Measurements from ENCODE around the gene MAPK14.

DNA sequence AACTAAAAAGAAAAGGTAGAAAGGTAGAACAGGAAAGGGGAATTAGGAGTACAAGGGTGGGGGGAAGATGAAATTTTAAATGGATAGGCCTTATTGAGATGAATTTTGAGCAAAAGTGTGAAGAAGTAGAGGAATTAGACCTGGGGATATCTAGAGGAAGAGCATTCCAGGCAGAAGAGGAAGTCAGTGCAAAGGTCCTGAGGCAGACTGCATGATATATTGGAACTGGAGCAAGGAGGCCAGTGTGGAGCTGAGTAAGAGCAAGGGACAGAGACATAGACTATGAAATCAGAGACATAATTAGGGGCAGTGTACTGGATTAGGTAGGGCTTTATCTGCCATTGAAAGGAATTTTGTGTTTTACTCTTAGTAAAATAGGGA, 40.4 kb downstream of the MAPK14 start:
- TF ChIP-seq, protein P1, sequence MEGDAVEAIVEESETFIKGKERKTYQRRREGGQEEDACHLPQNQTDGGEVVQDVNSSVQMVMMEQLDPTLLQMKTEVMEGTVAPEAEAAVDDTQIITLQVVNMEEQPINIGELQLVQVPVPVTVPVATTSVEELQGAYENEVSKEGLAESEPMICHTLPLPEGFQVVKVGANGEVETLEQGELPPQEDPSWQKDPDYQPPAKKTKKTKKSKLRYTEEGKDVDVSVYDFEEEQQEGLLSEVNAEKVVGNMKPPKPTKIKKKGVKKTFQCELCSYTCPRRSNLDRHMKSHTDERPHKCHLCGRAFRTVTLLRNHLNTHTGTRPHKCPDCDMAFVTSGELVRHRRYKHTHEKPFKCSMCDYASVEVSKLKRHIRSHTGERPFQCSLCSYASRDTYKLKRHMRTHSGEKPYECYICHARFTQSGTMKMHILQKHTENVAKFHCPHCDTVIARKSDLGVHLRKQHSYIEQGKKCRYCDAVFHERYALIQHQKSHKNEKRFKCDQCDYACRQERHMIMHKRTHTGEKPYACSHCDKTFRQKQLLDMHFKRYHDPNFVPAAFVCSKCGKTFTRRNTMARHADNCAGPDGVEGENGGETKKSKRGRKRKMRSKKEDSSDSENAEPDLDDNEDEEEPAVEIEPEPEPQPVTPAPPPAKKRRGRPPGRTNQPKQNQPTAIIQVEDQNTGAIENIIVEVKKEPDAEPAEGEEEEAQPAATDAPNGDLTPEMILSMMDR (IDR thresholded peaks at IDR 0.05; ENCODE audit: low read depth, low read length, missing input control): no peak
- TF ChIP-seq JUND (IDR thresholded peaks at IDR 0.05) (no peak), YY1 (IDR thresholded peaks at IDR 0.05) (no peak), EGR1 (IDR thresholded peaks at IDR 0.05; ENCODE audit: low read depth in 2 of 2) (no peak)
- TF ChIP-seq, protein P2, sequence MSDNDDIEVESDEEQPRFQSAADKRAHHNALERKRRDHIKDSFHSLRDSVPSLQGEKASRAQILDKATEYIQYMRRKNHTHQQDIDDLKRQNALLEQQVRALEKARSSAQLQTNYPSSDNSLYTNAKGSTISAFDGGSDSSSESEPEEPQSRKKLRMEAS (IDR thresholded peaks at IDR 0.05): no peak
- TF ChIP-seq, protein P3, sequence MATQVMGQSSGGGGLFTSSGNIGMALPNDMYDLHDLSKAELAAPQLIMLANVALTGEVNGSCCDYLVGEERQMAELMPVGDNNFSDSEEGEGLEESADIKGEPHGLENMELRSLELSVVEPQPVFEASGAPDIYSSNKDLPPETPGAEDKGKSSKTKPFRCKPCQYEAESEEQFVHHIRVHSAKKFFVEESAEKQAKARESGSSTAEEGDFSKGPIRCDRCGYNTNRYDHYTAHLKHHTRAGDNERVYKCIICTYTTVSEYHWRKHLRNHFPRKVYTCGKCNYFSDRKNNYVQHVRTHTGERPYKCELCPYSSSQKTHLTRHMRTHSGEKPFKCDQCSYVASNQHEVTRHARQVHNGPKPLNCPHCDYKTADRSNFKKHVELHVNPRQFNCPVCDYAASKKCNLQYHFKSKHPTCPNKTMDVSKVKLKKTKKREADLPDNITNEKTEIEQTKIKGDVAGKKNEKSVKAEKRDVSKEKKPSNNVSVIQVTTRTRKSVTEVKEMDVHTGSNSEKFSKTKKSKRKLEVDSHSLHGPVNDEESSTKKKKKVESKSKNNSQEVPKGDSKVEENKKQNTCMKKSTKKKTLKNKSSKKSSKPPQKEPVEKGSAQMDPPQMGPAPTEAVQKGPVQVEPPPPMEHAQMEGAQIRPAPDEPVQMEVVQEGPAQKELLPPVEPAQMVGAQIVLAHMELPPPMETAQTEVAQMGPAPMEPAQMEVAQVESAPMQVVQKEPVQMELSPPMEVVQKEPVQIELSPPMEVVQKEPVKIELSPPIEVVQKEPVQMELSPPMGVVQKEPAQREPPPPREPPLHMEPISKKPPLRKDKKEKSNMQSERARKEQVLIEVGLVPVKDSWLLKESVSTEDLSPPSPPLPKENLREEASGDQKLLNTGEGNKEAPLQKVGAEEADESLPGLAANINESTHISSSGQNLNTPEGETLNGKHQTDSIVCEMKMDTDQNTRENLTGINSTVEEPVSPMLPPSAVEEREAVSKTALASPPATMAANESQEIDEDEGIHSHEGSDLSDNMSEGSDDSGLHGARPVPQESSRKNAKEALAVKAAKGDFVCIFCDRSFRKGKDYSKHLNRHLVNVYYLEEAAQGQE (IDR thresholded peaks at IDR 0.05): no peak
- TF ChIP-seq, protein P4, sequence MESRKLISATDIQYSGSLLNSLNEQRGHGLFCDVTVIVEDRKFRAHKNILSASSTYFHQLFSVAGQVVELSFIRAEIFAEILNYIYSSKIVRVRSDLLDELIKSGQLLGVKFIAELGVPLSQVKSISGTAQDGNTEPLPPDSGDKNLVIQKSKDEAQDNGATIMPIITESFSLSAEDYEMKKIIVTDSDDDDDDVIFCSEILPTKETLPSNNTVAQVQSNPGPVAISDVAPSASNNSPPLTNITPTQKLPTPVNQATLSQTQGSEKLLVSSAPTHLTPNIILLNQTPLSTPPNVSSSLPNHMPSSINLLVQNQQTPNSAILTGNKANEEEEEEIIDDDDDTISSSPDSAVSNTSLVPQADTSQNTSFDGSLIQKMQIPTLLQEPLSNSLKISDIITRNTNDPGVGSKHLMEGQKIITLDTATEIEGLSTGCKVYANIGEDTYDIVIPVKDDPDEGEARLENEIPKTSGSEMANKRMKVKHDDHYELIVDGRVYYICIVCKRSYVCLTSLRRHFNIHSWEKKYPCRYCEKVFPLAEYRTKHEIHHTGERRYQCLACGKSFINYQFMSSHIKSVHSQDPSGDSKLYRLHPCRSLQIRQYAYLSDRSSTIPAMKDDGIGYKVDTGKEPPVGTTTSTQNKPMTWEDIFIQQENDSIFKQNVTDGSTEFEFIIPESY (IDR thresholded peaks at IDR 0.05): no peak
